ENCODE results near the gene C19orf85. TPM values are rescaled to one million over a fixed set of nuclear protein-coding genes. Genes with fewer than 3 reads are reported as not detected.

The C19orf85 gene
- total RNA-seq, 4 donors from 2014 or later: not detected

GRCh38 chr19:55482156-55482961 is 17.8 kb upstream of the C19orf85 start:
- Histone ChIP-seq H3K36me3 (peaks cover 0 to 31% (median 0%) of the 10 kb centered on the region in 3 donors), H3K9me3 (no peaks in the 10 kb centered on the region), H3K27me3 (no peaks in the 10 kb centered on the region), H3K27ac (no peak overlapping the region), H3K4me3 (no peak overlapping the region), H3K4me1 (peaks cover 0 to 51% (median 37%) of the 10 kb centered on the region in 4 donors)
- WGBS, 2 donors: 89 to 91% methylated on average over 46 to 55 of the region's 83 CpGs
- no peak for DNase-seq (ENCODE audit: low spot score in 2 of 2)
- TF ChIP-seq POLR2A (IDR thresholded peaks at IDR 0.05) (no peak), CTCF (IDR thresholded peaks at IDR 0.05) (no peak), EP300 (IDR thresholded peaks at IDR 0.05) (no peak)

- peaks cover 0 to 31% (median 0%) of the 10 kb centered on the region in 3 donors for H3K36me3 ChIP-seq
- no peaks in the 10 kb centered on the region for H3K9me3 ChIP-seq
- H3K4me1 ChIP-seq: peaks cover 0 to 47% (median 34%) of the 10 kb centered on the region in 4 donors
- H3K4me3 ChIP-seq: no peak overlapping the region
- no peaks in the 10 kb centered on the region for H3K27me3 ChIP-seq
- no peak overlapping the region for H3K27ac ChIP-seq
- no peak for DNase-seq (ENCODE audit: low spot score in 2 of 2)
- WGBS, 2 donors: 65 to 67% methylated on average over 26 to 34 of the region's 40 CpGs
- no peak for TF ChIP-seq EP300 (IDR thresholded peaks at IDR 0.05)
- TF ChIP-seq POLR2A (IDR thresholded peaks at IDR 0.05): no peak
- no peak for TF ChIP-seq CTCF (IDR thresholded peaks at IDR 0.05)
Observed at GRCh38 chr19:55481794-55482155, 17.2 kb upstream of the C19orf85 start.

- peaks cover 0 to 42% (median 29%) of the 10 kb centered on the region in 4 donors for H3K4me1 ChIP-seq
- WGBS, 2 donors: 87 to 91% methylated on average over 33 to 36 of the region's 52 CpGs
- TF ChIP-seq CTCF (IDR thresholded peaks at IDR 0.05): no peak
- no peak for TF ChIP-seq POLR2A (IDR thresholded peaks at IDR 0.05)
- no peak for TF ChIP-seq EP300 (IDR thresholded peaks at IDR 0.05)
Observed at GRCh38 chr19:55481148-55481793, 16.7 kb upstream of the C19orf85 start.

GRCh38 chr19:55479451-55480230 is 15.1 kb upstream of the C19orf85 start:
- Histone ChIP-seq H3K27me3 (no peaks in the 10 kb centered on the region), H3K27ac (no peak overlapping the region), H3K4me1 (peaks cover 0 to 41% (median 24%) of the 10 kb centered on the region in 4 donors)

More at GRCh38 chr19:55481148-55481793, 16.7 kb upstream of the C19orf85 start:
- H3K36me3 ChIP-seq: peaks cover 0 to 31% (median 0%) of the 10 kb centered on the region in 3 donors
- H3K27me3 ChIP-seq: no peaks in the 10 kb centered on the region
- no peak overlapping the region for H3K27ac ChIP-seq
- no peak overlapping the region for H3K4me3 ChIP-seq
- no peak for DNase-seq (ENCODE audit: low spot score in 2 of 2)
- no peaks in the 10 kb centered on the region for H3K9me3 ChIP-seq

More at GRCh38 chr19:55479451-55480230, 15.1 kb upstream of the C19orf85 start:
- WGBS, 2 donors: 72 to 73% methylated on average over 14 of the region's 15 CpGs
- no peak for DNase-seq (ENCODE audit: low spot score in 2 of 2)
- H3K9me3 ChIP-seq: no peaks in the 10 kb centered on the region
- H3K4me3 ChIP-seq: no peak overlapping the region
- TF ChIP-seq CTCF (IDR thresholded peaks at IDR 0.05): no peak
- H3K36me3 ChIP-seq: peaks cover 0 to 31% (median 0%) of the 10 kb centered on the region in 3 donors

All from tibial nerve (tissue), 4 donors.